ENCODE results near the gene NAGK.

NAGK gene

GRCh38 chr2:71125506-71126294 is 57.3 kb downstream of the NAGK start:
- DNase-seq (ENCODE audit: low read depth), result no peak

GRCh38 chr2:71126957-71127356 is 58.5 kb downstream of the NAGK start:
- in situ Hi-C loops (cut with HindIII; ENCODE audit: low sequenced_read_pairs), result no loop called here
- no peak for TF ChIP-seq CTCF (IDR thresholded peaks at IDR 0.05; ENCODE audit: low read depth, low read length, missing control alignments)
- no peak for DNase-seq (ENCODE audit: low read depth)

More at GRCh38 chr2:71125506-71126294, 57.3 kb downstream of the NAGK start:
- H3K4me3 ChIP-seq (ENCODE audit: low read depth, low read length), result no peak overlapping the region
- no peak for TF ChIP-seq CTCF (IDR thresholded peaks at IDR 0.05; ENCODE audit: low read depth, low read length, missing control alignments)
- in situ Hi-C loops (cut with HindIII; ENCODE audit: low sequenced_read_pairs), result no loop called here

More at GRCh38 chr2:71126957-71127356, 58.5 kb downstream of the NAGK start:
- H3K4me3 ChIP-seq (ENCODE audit: low read depth, low read length), result no peak overlapping the region
